HG03439 (cell line): ENCODE measurements around the gene ADAMTSL1.
A peak's percentile ranks its signal among the peaks of the same experiment; 100 is the strongest.

ENCODE experiments used
- ATAC-seq: cut with Tn5 transposase; IDR thresholded peaks from one replicate; pipeline ENCODE4 v1.9.1; 2021; ENCODE audit warnings: mild to moderate bottlenecking, moderate library complexity; ENCODE audit not compliant: unreplicated experiment

The ADAMTSL1 gene

GRCh38 chr9:18473652-18474279, at the start of gene ADAMTSL1:
TSS of gene ADAMTSL1 (plus strand) at chr9:18474153. CDS start at chr9:18474233, 80 bp downstream.
- ATAC-seq = no peak

- no peak for ATAC-seq
Observed at GRCh38 chr9:18427691-18428090, 46.3 kb upstream of the ADAMTSL1 start.

GRCh38 chr9:18428661-18429060, 45.3 kb upstream of the ADAMTSL1 start:
- no peak for ATAC-seq

GRCh38 chr9:18429070-18429469, 44.9 kb upstream of the ADAMTSL1 start:
- ATAC-seq = no peak

- no peak for ATAC-seq
Observed at GRCh38 chr9:18433620-18434019, 40.3 kb upstream of the ADAMTSL1 start.

GRCh38 chr9:18437315-18438201, 36.4 kb upstream of the ADAMTSL1 start:
- no peak for ATAC-seq

GRCh38 chr9:18438300-18438925, 35.5 kb upstream of the ADAMTSL1 start:
- ATAC-seq = no peak

GRCh38 chr9:18438951-18439350, 35.0 kb upstream of the ADAMTSL1 start:
- no peak for ATAC-seq

GRCh38 chr9:18441261-18441660, 32.7 kb upstream of the ADAMTSL1 start:
- no peak for ATAC-seq

- ATAC-seq = peak; percentile 92
Observed at GRCh38 chr9:18442629-18443491, 31.1 kb upstream of the ADAMTSL1 start.

GRCh38 chr9:18447131-18447530, 26.8 kb upstream of the ADAMTSL1 start:
- no peak for ATAC-seq

- no peak for ATAC-seq
Observed at GRCh38 chr9:18447541-18447940, 26.4 kb upstream of the ADAMTSL1 start.

- no peak for ATAC-seq
Observed at GRCh38 chr9:18448101-18448500, 25.9 kb upstream of the ADAMTSL1 start.

GRCh38 chr9:18451406-18451805, 22.5 kb upstream of the ADAMTSL1 start:
- no peak for ATAC-seq

- no peak for ATAC-seq
Observed at GRCh38 chr9:18452276-18452675, 21.7 kb upstream of the ADAMTSL1 start.

GRCh38 chr9:18456624-18457237, 17.2 kb upstream of the ADAMTSL1 start:
- no peak for ATAC-seq

GRCh38 chr9:18457510-18457909, 16.4 kb upstream of the ADAMTSL1 start:
- ATAC-seq = no peak

- no peak for ATAC-seq
Observed at GRCh38 chr9:18459962-18460584, 13.9 kb upstream of the ADAMTSL1 start.

GRCh38 chr9:18461496-18461895, 12.5 kb upstream of the ADAMTSL1 start:
- ATAC-seq = no peak

- ATAC-seq = no peak
Observed at GRCh38 chr9:18463991-18464390, 10.0 kb upstream of the ADAMTSL1 start.
